ENCODE data around the gene ASB11.

- peak in 1 of 6 experiments; percentile 5 for TF ChIP-seq CTCF (IDR thresholded peaks at IDR 0.05)
- TF ChIP-seq POLR2AphosphoS5 (IDR thresholded peaks at IDR 0.05): peak in 1 of 2 donors; percentile 47
- no peak for TF ChIP-seq POLR2A (IDR thresholded peaks at IDR 0.05)
- TF ChIP-seq EP300 (IDR thresholded peaks at IDR 0.05): peak in 1 of 4 donors; percentile 81
Observed at GRCh38 chrX:15343075-15343476, 27.6 kb upstream of the ASB11 start.

Measured in upper lobe of left lung (tissue), 4 donors.